OCI-LY3 (cell line): Measurements from ENCODE around the gene IFFO2.

Experiments used
- H2AFZ ChIP-seq: fragments of 200-600, 300-600 bp; shearing (Covaris generic); 2 replicates; pipeline ENCODE4 v1.6.0; 2014; ENCODE audit warnings: antibody characterized with exemption, low read depth, low read length
- H3K27ac ChIP-seq: fragments of 200-600, 300-600 bp; sonication (generic); 2 replicates; pipeline ENCODE4 v1.5.1; 2014; ENCODE audit warnings: mild to moderate bottlenecking, low read length, moderate library complexity, mixed read lengths
- H3K27me3 ChIP-seq: fragments of 200-600, 300-600 bp; sonication (generic); 2 replicates; pipeline ENCODE4 v1.6.1; 2014; ENCODE audit warnings: low read depth, low read length, mixed read lengths
- H3K36me3 ChIP-seq: fragments of 200-600, 300-600 bp; sonication (generic); replicated peaks from 2 replicates; pipeline ENCODE3; 2014; ENCODE audit warnings: low read depth, low read length, mixed read lengths
- H3K4me1 ChIP-seq: fragments of 300-600, 200-600 bp; sonication (generic); 2 replicates; pipeline ENCODE4 v1.6.1; 2014; ENCODE audit warnings: low read length, mixed read lengths
- H3K4me2 ChIP-seq: fragments of 200-600, 300-600 bp; sonication (generic); 2 replicates; pipeline ENCODE4 v1.6.1; 2014; ENCODE audit warnings: low read length, mixed read lengths
- H3K4me3 ChIP-seq: fragments of 300-600, 200-600 bp; sonication (generic); 2 replicates; pipeline ENCODE4 v1.5.1; 2014; ENCODE audit warnings: antibody characterized with exemption, mild to moderate bottlenecking, low read length, moderate library complexity
- H3K79me2 ChIP-seq: fragments of 300-600, 200-600 bp; shearing (Covaris generic); 2 replicates; pipeline ENCODE4 v1.6.1; 2014; ENCODE audit warnings: mild to moderate bottlenecking, low read length, mixed read lengths
- H3K9ac ChIP-seq: fragments of 300-600, 200-600 bp; shearing (Covaris generic); 2 replicates; pipeline ENCODE4 v1.6.0; 2014; ENCODE audit warnings: mild to moderate bottlenecking, low read length, moderate library complexity
- H3K9me3 ChIP-seq: fragments of 200-600, 300-600 bp; shearing (Covaris generic); 2 replicates; pipeline ENCODE4 v1.6.1; 2014; ENCODE audit warnings: low read length, mixed read lengths; ENCODE audit not compliant: insufficient read depth
- H4K20me1 ChIP-seq: fragments of 200-600, 300-600 bp; sonication (generic); 2 replicates; pipeline ENCODE4 v1.6.1; 2016; ENCODE audit warnings: low read length, mixed read lengths; ENCODE audit not compliant: insufficient read depth
- EZH2phosphoT487 ChIP-seq: fragments of 200-600 bp; shearing (Covaris generic); IDR thresholded peaks from 2 replicates; pipeline ENCODE4 v1.6.1; 2018; ENCODE audit warnings: antibody characterized with exemption, mixed run types, low read depth
- TF ChIP-seq, protein P1 (sequence below): fragments of 200-600, 300-600 bp; sonication (generic); IDR thresholded peaks from 2 replicates; pipeline ENCODE4 v1.5.1; 2014; ENCODE audit warnings: antibody characterized with exemption, low read length, low read depth

The IFFO2 gene

DNA sequence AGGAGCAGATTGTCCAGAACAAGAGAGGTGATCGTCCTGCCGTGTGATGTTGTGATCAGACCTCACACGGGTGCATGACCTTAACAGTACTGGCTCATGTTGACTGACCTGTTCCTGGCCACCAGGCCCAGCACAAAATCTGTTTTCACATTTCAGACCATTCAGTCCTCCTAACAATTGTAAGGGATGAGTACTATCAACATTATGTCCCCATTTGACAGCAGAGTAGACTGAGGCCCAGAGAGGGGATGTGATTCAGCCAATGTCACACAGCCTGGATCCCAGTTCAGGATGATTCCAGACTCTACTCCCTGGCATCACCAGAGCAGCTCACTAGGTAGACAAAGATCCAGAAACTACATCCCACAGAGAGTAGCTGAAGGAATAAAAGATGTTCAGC lies 89.6 kb downstream of the IFFO2 start:
- Histone ChIP-seq H3K27ac (no peak overlapping the region), H3K27me3 (no peaks in the 10 kb centered on the region), H4K20me1 (no peaks in the 10 kb centered on the region), H3K79me2 (no peaks in the 10 kb centered on the region), H3K9ac (no peak overlapping the region), H3K4me2 (no peak overlapping the region), H3K4me3 (no peak overlapping the region), H3K9me3 (no peaks in the 10 kb centered on the region), H2AFZ (no peak overlapping the region), H3K36me3 (no peaks in the 10 kb centered on the region), H3K4me1 (no peaks in the 10 kb centered on the region)
- TF ChIP-seq EZH2phosphoT487 = no peak
- TF ChIP-seq, protein P1, sequence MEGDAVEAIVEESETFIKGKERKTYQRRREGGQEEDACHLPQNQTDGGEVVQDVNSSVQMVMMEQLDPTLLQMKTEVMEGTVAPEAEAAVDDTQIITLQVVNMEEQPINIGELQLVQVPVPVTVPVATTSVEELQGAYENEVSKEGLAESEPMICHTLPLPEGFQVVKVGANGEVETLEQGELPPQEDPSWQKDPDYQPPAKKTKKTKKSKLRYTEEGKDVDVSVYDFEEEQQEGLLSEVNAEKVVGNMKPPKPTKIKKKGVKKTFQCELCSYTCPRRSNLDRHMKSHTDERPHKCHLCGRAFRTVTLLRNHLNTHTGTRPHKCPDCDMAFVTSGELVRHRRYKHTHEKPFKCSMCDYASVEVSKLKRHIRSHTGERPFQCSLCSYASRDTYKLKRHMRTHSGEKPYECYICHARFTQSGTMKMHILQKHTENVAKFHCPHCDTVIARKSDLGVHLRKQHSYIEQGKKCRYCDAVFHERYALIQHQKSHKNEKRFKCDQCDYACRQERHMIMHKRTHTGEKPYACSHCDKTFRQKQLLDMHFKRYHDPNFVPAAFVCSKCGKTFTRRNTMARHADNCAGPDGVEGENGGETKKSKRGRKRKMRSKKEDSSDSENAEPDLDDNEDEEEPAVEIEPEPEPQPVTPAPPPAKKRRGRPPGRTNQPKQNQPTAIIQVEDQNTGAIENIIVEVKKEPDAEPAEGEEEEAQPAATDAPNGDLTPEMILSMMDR = no peak

DNA sequence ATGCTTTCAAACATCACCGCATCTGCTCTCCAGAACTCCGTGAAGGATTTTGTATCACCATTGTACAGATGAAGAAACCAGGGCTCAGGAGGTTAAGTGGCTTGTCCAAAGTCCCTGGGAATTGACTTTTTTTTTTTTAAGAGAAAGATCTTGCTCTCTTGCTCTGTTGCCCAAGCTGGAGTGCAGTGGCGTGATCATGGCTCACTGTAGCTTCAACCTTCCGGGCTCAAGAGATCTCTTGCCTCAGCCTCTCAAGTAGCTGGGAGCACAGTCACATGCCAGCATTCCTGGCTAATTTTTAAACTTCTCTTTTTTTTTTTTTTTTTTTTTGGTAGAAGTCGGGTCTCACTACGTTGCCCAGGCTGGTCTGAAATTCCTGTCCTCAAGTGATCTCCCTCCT lies 90.2 kb downstream of the IFFO2 start:
- H3K9ac ChIP-seq = no peak overlapping the region
- H3K27ac ChIP-seq = no peak overlapping the region
- H3K27me3 ChIP-seq = no peaks in the 10 kb centered on the region
- no peaks in the 10 kb centered on the region for H3K9me3 ChIP-seq
- no peaks in the 10 kb centered on the region for H3K79me2 ChIP-seq
- H4K20me1 ChIP-seq = no peaks in the 10 kb centered on the region
- H3K4me1 ChIP-seq = no peaks in the 10 kb centered on the region
- H3K4me3 ChIP-seq = no peak overlapping the region
- TF ChIP-seq EZH2phosphoT487 = no peak
- TF ChIP-seq, protein P1 = no peak
- no peak overlapping the region for H2AFZ ChIP-seq
- H3K36me3 ChIP-seq = no peaks in the 10 kb centered on the region
- no peak overlapping the region for H3K4me2 ChIP-seq

DNA sequence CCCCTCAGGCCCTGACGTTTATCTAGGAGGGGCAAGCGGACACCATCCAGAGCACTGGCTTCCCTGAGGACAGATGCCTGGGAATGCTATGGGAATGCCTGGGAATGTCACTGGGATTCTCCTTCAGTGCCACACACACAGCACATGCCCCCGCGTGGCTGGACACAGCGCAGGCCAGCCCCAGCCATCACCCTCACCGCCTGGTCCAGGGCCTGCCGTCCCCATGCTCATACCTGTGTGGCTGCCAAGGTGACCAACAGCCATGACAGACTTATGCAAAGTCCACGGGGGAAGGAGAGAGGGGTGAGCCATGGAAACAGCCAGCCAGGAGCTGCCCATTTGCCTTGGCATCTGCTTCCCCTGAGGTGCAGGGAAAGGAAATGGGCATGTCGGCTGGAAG lies 91.3 kb downstream of the IFFO2 start:
- H4K20me1 ChIP-seq = no peaks in the 10 kb centered on the region

DNA sequence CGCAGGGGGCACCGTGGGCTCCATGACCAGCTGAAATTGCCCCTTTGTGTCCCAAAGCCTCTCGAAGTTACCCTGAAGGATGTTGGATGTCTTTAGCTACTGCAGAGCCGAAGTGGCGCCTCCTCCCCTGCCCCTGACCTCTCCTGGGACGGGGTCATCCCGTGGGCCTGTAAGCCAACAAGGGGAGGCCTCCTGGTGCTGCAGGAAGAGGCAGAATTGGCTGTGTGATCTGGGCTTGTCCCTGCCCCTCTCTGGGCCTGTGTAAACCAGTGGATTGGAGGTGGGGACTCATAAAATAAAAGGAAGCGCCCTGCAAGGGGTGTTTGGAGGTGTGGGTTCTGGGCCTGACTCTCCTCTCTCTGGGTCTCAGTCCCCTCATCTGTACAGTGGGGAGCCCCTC lies 94.9 kb downstream of the IFFO2 start:
- Histone ChIP-seq H4K20me1 (no peaks in the 10 kb centered on the region), H2AFZ (no peak overlapping the region), H3K27ac (no peak overlapping the region), H3K4me1 (no peaks in the 10 kb centered on the region), H3K9ac (no peak overlapping the region), H3K79me2 (no peaks in the 10 kb centered on the region), H3K4me2 (no peak overlapping the region), H3K36me3 (no peaks in the 10 kb centered on the region), H3K4me3 (no peak overlapping the region), H3K27me3 (no peaks in the 10 kb centered on the region), H3K9me3 (no peaks in the 10 kb centered on the region)
- no peak for TF ChIP-seq EZH2phosphoT487
- TF ChIP-seq, protein P1 = no peak

More for the DNA sequence above, 91.3 kb downstream of the IFFO2 start:
- Histone ChIP-seq H3K9me3 (no peaks in the 10 kb centered on the region), H3K9ac (no peak overlapping the region), H3K27me3 (no peaks in the 10 kb centered on the region), H3K36me3 (no peaks in the 10 kb centered on the region), H3K4me1 (no peaks in the 10 kb centered on the region), H3K27ac (no peak overlapping the region), H2AFZ (no peak overlapping the region), H3K4me3 (no peak overlapping the region), H3K79me2 (no peaks in the 10 kb centered on the region), H3K4me2 (no peak overlapping the region)
- TF ChIP-seq, protein P1 = no peak
- TF ChIP-seq EZH2phosphoT487 = no peak
